ENCODE results near the gene TAF15.

Gene TAF15

GRCh38 chr17:35801583-35802224, 7.6 kb upstream of the TAF15 start:
- H3K4me3 ChIP-seq (ENCODE audit: low read depth, low read length): no peak overlapping the region
- in situ Hi-C loops (cut with HindIII; ENCODE audit: low sequenced_read_pairs): no loop called here
- no peak for TF ChIP-seq CTCF (IDR thresholded peaks at IDR 0.05; ENCODE audit: low read depth, low read length)
- DNase-seq (ENCODE audit: low read depth, low spot score): peak; percentile 85

GRCh38 chr17:35804658-35805192, 4.6 kb upstream of the TAF15 start:
- peak; percentile 91 for DNase-seq (ENCODE audit: low read depth, low spot score)

GRCh38 chr17:35807371-35808144, 1.7 kb upstream of the TAF15 start:
- DNase-seq (ENCODE audit: low read depth, low spot score): peak; percentile 61
- no peak for TF ChIP-seq CTCF (IDR thresholded peaks at IDR 0.05; ENCODE audit: low read depth, low read length)
- in situ Hi-C loops (cut with HindIII; ENCODE audit: low sequenced_read_pairs): no loop called here
- no peak overlapping the region for H3K4me3 ChIP-seq (ENCODE audit: low read depth, low read length)

More at GRCh38 chr17:35804658-35805192, 4.6 kb upstream of the TAF15 start:
- TF ChIP-seq CTCF (IDR thresholded peaks at IDR 0.05; ENCODE audit: low read depth, low read length): peak; percentile 98
- no peak overlapping the region for H3K4me3 ChIP-seq (ENCODE audit: low read depth, low read length)
- in situ Hi-C loops (cut with HindIII; ENCODE audit: low sequenced_read_pairs): no loop called here

GRCh38 chr17:35808240-35808961, 883 bp upstream of the TAF15 start:
- peak overlapping the region; percentile 98 for H3K4me3 ChIP-seq (ENCODE audit: low read depth, low read length)
- DNase-seq (ENCODE audit: low read depth, low spot score): no peak
- TF ChIP-seq CTCF (IDR thresholded peaks at IDR 0.05; ENCODE audit: low read depth, low read length): no peak
- in situ Hi-C loops (cut with HindIII; ENCODE audit: low sequenced_read_pairs): no loop called here

GRCh38 chr17:35809855-35810461, 674 bp downstream of the TAF15 start:
- TF ChIP-seq CTCF (IDR thresholded peaks at IDR 0.05; ENCODE audit: low read depth, low read length): no peak
- DNase-seq (ENCODE audit: low read depth, low spot score): no peak
- in situ Hi-C loops (cut with HindIII; ENCODE audit: low sequenced_read_pairs): no loop called here
- peak overlapping the region; percentile 98 for H3K4me3 ChIP-seq (ENCODE audit: low read depth, low read length)

GRCh38 chr17:35811759-35812158, 2.5 kb downstream of the TAF15 start:
- no peak overlapping the region for H3K4me3 ChIP-seq (ENCODE audit: low read depth, low read length)
- TF ChIP-seq CTCF (IDR thresholded peaks at IDR 0.05; ENCODE audit: low read depth, low read length): no peak
- in situ Hi-C loops (cut with HindIII; ENCODE audit: low sequenced_read_pairs): no loop called here
- no peak for DNase-seq (ENCODE audit: low read depth, low spot score)

All from astrocyte of the spinal cord (primary cell).